HG03095 (cell line): Measurements from ENCODE around the gene MLLT10.
"Not testable (repeated sequence)": the region's sequence is repeated elsewhere in the genome, so short reads cannot be mapped to it uniquely, and the experiment has no call there.

ENCODE experiments used
- ATAC-seq: cut with Tn5 transposase; IDR thresholded peaks from one replicate; pipeline ENCODE4 v1.9.1; 2021; ENCODE audit warnings: moderate library complexity; ENCODE audit not compliant: unreplicated experiment

MLLT10 gene

DNA sequence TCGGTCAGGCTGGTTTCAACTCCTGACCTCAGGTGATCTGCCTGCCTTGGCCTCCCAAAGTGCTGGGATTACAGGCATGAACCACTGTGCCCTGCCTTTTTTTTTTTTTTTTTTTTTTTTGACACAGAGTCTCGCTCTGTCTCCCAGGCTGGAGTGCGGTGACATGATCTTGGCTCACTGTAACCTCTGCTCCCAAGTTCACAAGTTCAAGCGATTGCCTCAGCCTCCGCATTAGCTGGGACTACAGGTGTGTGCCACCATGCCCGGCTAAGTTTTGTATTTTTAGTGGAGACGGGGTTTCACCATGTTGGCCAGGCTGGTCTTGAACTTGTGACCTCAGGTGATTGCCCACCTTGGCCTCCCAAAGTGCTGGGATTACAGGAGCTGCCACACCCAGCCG is 94.6 kb downstream of the MLLT10 start:
- not testable (repeated sequence) for ATAC-seq

DNA sequence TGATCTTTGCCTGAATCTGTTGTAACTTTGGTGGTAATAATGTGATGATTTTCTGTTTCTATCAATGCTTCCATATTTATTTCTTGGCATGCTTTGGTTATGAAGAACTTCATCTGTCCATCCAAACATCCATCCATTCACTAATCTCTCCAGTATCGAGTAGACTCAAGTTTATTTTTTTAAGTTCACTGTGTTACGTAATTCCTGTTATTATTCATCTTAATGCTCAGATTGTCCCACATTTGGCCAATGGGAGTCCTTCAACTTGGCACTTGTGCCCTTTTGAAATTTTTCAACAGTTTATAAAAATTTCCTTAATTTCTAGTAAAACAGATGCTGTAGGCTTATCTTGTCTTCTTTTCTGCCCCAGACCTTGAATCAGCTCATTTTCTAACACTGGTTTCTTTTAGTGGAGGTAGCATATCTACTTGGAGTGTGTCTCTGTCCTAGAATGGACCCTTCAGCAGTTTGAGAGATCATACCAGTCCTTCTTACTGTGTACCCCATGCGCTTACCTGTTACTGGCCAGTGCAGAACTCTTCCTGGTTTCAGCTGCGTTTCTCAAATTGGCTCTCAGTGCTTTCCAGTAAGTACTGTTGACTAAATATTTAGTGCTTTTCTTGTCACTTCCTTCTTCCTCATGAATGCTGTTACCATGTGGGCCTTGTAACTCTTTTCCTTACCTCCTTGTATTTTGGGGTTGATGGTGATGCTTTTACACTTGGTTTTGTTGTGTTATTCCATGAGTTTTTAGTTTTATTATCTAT is 100.8 kb downstream of the MLLT10 start:
- no peak for ATAC-seq

DNA sequence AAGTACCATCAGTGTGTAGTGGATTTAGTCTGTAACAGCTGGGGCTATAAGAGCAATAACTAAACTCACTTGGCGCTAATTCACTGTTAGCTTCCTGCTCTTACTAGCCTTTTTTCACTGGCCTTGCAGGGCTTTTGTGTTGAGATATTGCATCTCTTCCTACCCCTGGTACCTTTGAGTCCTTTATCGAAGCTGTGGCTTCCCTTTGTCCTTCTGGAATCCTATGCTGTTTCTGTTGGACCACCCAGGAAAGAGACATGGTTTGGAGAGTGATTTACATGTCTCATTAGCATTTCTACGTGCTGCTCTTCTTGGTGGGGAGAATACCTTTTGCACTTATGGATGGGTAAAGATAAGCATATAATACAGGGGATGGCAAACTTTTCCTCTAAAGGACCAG is 103.8 kb downstream of the MLLT10 start:
- no peak for ATAC-seq

DNA sequence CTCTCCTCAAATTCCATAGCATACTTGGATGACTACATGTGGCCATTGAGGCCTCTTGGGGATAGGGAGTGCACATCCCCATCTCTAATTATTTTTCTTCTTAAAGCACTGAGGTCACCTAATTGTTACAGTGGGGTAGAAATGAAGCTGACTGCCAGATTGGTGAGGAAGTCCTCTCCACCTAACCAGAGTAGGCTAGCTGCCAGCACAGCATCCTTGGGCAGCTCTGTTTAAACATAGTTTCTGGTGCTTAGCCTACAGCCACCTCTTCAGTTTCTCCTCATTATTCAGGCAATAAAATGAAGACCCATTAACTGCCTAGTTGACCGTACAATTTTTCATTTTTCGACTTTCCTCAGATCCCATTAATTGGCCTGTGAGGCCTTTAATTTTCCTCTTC is 104.6 kb downstream of the MLLT10 start:
- no peak for ATAC-seq

DNA sequence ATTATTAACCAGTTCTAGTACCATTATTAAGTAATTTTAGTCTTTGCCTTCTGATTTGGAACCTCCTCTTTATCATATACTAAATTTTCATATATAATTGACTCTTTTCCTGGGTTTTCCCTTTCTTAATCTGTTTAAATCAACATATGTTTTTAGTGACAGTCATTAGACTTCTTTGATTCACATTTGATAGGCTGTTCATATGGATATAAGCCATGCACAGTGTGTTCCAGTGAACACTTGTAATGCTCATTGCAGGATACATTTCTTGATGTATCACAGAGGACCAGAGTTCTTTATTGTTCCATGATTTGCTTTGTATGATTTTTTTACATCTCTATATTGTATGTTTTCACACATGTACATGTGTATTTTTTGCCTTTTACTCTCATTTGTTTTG is 114.0 kb downstream of the MLLT10 start:
- no peak for ATAC-seq

DNA sequence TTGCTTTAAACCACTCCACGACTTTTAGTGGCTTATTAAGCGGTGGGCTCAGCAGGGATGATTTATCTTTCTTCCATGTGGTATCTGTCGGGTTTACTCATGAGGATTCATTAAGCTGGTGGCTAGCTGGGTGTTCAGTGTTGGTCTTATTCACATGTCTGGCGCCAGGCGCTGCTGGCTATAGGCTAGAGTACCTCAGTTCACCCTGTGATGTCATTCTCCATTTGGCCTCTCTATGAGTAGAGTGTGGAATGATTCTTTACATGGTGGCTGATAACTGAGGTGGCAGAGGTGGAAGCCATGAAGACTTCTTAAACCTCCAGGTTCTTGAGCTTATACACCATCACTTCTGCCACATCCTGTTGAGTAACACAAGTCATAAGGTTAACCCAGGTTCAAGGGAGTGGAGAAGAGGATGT is 115.4 kb downstream of the MLLT10 start:
- no peak for ATAC-seq

DNA sequence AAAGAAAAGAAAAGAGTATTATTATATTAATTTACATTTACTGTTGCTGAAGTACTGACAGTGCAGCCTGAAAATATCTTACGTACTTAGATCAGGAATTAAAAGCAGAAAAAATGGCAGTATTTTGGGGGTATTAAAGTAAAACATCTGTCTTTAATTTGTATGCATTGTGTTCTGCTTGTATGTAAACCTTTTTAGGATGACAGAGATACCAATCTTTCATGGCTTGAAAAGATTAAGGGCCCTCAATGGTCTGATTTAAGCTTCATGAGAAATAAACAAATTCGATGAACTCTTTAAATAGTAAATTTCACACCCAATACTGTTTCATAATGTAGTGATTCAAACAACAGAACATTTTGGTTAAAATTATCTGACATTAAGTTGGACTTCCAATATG is 116.3 kb downstream of the MLLT10 start:
- no peak for ATAC-seq

DNA sequence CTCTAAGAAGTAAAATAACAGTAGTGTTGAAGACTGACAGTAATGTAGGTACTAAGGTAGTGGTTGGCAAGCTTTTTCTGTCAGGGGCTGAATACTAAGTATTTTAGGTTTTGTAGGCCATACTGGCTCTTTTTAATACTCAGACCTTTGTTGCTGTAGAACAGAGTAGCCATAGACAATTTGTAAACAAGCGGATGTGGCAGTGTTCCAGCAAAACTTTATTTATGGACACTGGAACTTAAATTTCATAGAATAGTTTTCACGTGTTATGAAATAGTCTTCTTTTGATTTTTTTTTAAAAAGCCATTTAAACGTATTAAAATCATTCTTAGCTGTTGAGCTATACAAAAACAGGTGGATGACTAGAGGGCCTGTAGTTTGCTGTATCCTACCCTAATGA is 121.2 kb downstream of the MLLT10 start:
- no peak for ATAC-seq

DNA sequence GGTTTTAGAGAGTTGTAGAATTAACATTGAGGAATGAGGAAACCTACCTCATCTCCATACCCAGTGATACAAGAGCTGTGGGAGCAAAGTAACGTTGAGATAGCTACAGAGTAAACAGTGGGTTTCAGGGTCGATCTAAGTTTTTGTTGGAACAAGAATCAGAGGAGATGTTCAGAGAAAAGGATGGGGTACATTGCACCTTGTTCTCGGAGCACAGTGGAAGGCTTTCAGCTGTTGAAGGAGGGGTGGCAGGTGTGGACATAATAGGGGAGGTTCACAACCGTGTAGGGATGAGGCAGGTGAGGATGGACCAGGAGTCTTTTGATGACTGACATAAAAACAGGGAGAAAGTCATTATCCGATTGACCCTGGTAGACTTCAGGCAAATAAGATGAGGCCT is 121.7 kb downstream of the MLLT10 start:
- ATAC-seq = no peak

DNA sequence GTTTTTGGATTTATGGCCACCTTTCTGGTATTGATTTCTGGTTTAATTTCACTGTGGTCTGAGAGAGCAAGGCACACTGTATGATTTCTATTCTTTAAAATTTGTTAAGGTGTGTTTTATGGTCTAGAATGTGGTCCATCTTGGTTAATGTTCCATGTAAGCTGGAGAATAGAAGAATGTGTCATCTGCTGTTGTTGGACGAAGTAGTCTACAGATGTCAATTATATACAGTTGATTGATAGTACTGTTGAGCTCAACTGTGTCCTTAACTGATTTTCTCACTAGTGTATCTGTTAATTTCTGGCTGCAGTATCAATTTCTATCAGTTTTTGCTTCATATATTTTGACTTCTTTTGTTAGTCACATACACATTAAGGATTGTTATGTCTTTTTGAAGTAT is 127.1 kb downstream of the MLLT10 start:
- no peak for ATAC-seq

DNA sequence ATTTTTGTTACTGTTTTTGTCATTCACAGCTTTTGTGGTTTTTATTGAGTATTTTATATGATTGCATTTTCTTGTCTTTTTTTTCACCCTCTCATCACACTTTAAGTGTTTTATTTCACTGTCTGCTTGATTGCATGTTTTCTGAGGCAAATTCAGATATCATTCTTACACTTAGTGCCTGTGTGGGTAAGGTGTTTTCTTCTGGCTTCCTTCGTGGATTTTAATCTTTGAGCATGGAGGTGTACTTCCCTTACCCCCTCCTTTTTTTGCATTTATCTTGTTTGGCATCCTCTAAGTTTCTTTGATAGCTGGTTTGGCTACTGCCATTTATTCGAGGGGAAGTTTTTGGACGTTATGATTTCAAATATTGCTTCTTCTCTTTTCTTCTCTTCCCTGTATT is 127.9 kb downstream of the MLLT10 start:
- no peak for ATAC-seq

DNA sequence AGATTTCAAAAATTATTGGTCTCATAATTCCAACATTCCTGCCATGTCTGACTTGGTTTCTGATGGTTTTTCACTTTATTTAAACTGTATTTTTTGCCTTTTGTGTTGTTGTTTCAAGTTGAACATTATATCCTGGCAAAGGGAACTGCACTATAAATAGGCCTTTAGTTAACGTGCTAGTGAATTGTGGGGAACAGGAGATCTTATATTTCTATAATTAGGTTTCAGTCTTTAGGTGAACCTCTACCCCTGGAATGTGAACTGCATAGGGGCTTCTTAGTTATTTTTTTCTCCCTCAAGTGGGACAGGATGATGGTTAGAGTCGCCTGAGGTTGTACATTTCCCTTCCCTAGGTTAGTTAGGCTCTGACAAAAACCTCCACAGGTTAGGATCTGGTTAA is 128.6 kb downstream of the MLLT10 start:
- no peak for ATAC-seq

DNA sequence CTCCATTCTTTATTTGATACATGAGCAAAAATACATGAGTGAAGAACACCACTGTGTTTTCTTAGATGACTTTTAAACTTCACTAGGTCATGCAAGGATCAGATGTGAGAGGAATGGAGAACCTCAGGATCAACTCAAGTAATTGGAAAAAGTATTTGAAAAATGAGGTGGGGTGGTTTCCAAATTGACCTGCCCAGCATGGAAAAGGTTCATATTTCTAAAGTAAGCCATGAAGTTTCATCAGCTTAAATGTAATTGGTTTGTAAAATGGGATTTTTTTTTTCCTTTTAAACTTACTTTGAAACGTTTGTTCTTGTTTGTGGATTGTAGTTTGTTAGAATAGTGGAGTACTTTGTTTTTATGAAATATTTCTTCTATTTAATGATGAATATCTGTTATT is 134.8 kb downstream of the MLLT10 start:
- ATAC-seq = no peak

DNA sequence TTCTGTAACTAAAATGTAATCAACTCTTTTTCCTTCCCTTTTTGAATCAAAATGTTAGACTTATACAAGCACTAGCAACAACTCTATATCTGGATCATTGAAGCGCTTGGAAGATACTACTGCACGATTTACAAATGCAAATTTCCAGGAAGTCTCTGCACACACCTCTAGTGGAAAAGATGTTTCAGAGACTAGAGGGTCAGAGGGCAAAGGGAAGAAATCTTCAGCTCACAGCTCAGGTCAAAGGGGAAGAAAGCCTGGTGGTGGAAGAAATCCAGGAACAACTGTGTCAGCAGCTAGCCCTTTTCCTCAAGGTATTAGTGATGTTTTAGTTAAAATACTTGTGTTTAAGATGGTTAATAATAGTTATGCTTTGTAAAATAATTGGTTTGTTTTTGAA is 136.4 kb downstream of the MLLT10 start:
- ATAC-seq = no peak

DNA sequence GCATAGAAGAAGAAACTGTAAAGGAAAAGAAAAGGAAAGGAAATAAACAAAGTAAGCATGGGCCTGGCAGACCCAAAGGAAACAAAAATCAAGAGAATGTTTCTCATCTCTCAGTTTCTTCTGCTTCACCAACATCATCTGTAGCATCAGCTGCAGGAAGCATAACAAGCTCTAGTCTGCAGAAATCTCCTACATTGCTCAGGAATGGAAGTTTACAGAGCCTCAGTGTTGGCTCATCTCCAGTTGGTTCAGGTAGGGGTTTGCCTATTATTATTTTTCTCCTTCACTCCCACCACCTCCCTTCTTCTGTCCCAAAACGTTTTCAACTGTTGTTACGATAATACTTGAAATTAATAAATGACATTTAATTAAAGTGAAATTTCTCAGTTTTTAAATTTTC is 139.6 kb downstream of the MLLT10 start:
- ATAC-seq = no peak

DNA sequence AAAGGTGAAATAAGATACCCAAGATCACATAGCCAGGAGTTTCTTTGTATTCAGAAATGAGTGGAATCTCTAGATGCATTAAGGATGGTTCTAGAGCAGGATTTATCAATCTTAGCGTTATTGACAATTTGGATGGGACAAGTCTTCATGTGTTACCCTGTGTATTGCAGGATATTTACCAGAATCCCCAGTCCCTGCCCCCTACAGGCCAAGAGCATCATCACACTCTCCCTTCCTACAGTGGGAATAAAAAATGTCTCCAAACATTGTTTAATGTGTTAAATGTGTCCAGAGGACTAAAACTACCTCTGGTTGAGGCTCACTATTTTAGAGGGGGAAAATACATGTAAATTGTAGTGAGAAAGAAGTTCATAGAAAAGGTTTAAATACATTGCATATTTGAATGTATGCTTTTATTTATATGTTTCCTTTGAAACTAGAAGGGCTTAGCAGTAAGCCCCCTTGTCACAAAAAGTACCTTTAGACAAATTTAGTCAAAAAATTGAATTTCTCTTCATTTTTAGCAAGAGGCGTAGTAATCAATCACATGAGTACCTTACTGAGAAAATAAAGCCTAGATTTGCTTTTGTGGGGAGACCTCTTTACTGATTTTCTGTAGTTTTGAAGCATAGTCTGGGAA is 141.2 kb downstream of the MLLT10 start:
- ATAC-seq = no peak

DNA sequence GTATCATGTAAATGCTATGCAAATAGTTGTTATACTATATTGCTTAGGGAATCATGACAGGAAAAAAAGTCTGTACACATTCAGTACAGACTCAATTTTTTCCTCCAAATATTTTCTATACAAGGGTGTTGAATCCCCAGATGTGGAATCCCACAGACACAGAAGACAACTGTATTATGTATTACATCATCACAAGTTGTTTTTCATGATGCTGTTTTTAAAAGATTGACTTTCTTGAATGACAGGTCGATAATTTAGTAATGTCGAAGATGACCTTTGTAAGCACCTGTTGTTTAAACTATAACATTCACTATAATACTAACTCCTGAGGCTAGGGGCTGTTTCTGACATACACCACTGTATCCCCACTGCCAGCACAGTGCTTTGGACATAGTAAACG is 143.5 kb downstream of the MLLT10 start:
- no peak for ATAC-seq

DNA sequence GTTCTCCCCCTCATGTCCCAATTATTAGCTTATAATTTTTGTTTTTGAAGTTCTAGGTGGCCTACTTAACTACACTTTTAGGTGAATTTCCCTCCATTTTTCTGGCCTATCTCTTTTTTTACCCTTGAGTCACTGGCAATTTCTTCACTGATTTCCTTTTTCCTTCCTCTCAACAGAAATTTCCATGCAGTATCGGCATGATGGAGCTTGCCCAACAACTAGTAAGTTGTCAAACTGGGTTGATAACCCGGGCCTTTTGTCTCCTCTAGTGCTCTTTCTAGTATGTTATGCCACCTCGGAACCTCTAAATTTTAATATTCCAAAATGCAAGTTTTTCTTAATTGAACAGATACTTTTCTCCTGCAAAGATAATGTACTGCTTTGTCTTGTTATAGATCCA is 147.1 kb downstream of the MLLT10 start:
- no peak for ATAC-seq

DNA sequence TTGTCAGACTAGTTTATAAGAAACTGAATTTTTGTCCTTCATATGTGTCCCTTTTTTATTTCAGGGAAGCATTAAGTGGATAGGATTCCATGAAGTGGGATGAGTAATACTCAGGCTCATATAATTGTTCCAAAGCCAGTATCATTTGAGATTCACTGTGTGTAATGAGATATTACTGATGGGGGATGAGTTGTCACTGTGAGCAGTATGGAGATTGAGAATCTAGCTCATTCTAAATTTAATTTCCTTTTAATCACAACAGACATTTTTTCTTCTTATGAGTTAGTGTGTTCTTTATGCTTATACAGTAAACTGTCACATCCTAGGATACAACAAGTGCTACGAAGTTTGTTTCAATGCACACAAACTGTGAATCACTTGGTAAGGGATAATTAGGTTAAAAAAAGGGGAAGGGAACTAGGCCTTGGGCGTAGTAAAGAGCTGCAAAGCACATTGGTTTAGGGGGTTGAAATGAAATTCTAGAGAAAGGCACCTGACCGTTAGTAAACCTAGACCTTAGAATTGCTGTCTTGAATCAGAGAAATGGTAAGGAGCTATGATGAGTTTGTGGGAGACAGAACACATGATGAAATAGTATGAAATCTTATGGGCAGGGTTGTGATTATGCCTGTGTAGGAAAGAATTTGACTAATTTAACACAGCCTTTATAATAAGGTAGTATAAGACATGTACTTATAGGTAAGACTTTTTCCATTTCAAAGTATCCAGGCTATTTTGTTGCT is 153.4 kb downstream of the MLLT10 start:
- ATAC-seq = no peak

DNA sequence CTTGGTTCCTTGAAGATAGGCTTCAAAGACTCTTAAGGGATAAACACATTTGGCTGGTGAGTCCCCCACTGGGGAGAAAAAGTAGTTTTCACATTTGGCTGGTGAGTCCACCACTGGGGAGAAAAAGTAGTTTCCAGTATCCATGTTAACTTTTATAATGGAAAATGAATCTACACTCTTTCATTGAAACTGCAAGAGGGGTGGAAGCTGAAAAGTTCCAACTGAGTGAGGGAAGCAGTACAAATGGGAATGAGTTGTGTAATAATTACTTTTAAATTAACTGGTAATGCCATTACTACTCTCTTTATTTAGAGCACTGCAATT is 153.9 kb downstream of the MLLT10 start:
- ATAC-seq = no peak

DNA sequence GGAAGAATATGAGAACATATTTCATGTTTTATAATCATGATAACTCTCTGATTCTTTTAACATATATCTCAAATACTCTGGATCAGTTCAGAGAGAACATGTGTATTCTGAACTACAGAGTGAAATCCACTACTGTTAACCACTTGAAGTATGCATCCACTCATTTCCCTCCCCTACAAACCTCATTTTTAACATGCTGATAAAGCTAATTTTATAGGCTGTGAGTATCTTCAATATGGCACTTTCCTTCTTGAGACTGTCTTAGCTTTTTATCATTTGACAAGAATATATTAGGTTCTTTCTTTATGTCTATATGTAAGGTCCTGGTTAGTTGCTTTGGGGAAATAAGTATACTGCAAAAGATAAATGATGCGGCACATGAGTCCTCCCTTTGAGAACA is 154.8 kb downstream of the MLLT10 start:
- ATAC-seq = no peak

DNA sequence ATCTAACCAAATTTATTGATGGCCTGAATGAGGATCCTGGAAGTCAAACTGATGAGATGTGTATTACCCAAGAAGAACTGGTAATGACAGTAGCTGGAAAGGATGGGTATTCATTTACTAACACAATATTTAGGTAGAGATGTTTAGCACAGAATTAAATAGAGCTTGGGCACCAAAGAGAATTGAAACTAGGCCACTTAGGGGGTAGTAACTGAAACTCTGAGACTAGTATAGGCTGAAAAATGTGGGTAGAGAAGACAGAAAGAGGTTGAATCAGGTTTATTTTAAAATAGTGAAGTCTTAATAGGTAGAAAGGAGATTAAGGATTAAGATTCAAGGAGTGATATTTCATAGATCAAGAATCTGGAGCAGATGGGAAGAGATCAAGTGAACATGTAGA is 155.8 kb downstream of the MLLT10 start:
- ATAC-seq = no peak
